Liver (tissue), 9 donors: ENCODE measurements around the gene ANXA11. TPM values are rescaled to one million over a fixed set of nuclear protein-coding genes. Genes with fewer than 3 reads are reported as not detected.

Experiments
- DNase-seq: peaks from one replicate; pipeline ENCODE4 v3.0.0-alpha.2; 2017; ENCODE audit warnings: low spot score
- H3K27ac ChIP-seq, 2 donors: one replicate each; pipeline ENCODE4 v1.7.0; 2013; ENCODE audit warnings: inconsistent platforms in 2 of 2, low read length in 2 of 2, control low read depth in 1 of 2, low read depth in 1 of 2, mild to moderate bottlenecking in 1 of 2
- H3K27me3 ChIP-seq, 4 donors: one replicate each; pipeline versions ENCODE4 v1.6.1 to v1.7.0; 2013; ENCODE audit warnings: low read length in 3 of 4, inconsistent platforms in 1 of 4, mild to moderate bottlenecking in 1 of 4, moderate library complexity in 1 of 4; ENCODE audit not compliant: control insufficient read depth in 4 of 4, insufficient read depth in 4 of 4
- H3K36me3 ChIP-seq, 4 donors: one replicate each; pipeline versions ENCODE4 v1.6.1 to v1.7.0; 2013; ENCODE audit warnings: low read length in 3 of 4, mild to moderate bottlenecking in 3 of 4, low read depth in 1 of 4, moderate library complexity in 1 of 4; ENCODE audit not compliant: control insufficient read depth in 4 of 4, insufficient read depth in 3 of 4
- H3K4me1 ChIP-seq, 4 donors: one replicate each; pipeline versions ENCODE4 v1.6.1 to v1.7.0; 2013; ENCODE audit warnings: low read length in 3 of 4, mild to moderate bottlenecking in 3 of 4, moderate library complexity in 1 of 4; ENCODE audit not compliant: control insufficient read depth in 4 of 4, insufficient read depth in 4 of 4
- H3K4me3 ChIP-seq, 3 donors: one replicate each; pipeline versions ENCODE4 v1.6.1 to v1.7.0; 2013; ENCODE audit warnings: low read length in 3 of 3, control low read depth in 1 of 3, low read depth in 1 of 3, mild to moderate bottlenecking in 1 of 3
- H3K9ac ChIP-seq, 2 donors: one replicate each; pipeline ENCODE4 v1.7.0; 2013; ENCODE audit warnings: low read length in 2 of 2, mild to moderate bottlenecking in 2 of 2, moderate library complexity in 2 of 2, control low read depth in 1 of 2, low read depth in 1 of 2
- H3K9me3 ChIP-seq, 4 donors: one replicate each; pipeline versions ENCODE4 v1.6.1 to v1.7.0; 2013; ENCODE audit warnings: low read length in 3 of 4; ENCODE audit not compliant: control insufficient read depth in 4 of 4
- CTCF ChIP-seq: fragments of 150-350 bp; IDR thresholded peaks from 2 replicates; pipeline ENCODE4 v1.5.1; 2017; ENCODE audit warnings: improper control_type of control experiment, low read depth, low read length; ENCODE audit not compliant: missing input control
- EGR1 ChIP-seq, 2 donors: IDR thresholded peaks; 2 replicates each; pipeline ENCODE4 v1.6.1; 2016 to 2018; ENCODE audit warnings: antibody characterized with exemption in 2 of 2, low read depth in 2 of 2
- FOXA1 ChIP-seq: IDR thresholded peaks from 2 replicates; pipeline ENCODE4 v1.6.1; 2016; ENCODE audit warnings: antibody characterized with exemption
- FOXA2 ChIP-seq: IDR thresholded peaks from 2 replicates; pipeline ENCODE4 v1.6.1; 2016; ENCODE audit warnings: antibody characterized with exemption
- GABPA ChIP-seq, 2 donors: IDR thresholded peaks in 1 of 2; conservative IDR thresholded peaks in 1 of 2; 2 replicates each; pipeline ENCODE4 v1.6.1; 2016; ENCODE audit warnings: antibody characterized with exemption in 2 of 2, mild to moderate bottlenecking in 1 of 2, moderate library complexity in 1 of 2
- HNF4A ChIP-seq, 2 donors: conservative IDR thresholded peaks; 2 replicates each; pipeline ENCODE4 v1.6.1; 2016; ENCODE audit warnings: antibody characterized with exemption in 2 of 2, mild to moderate bottlenecking in 2 of 2
- HNF4G ChIP-seq: IDR thresholded peaks from 2 replicates; pipeline ENCODE4 v1.6.1; 2016; ENCODE audit warnings: antibody characterized with exemption
- JUND ChIP-seq, 2 donors: IDR thresholded peaks; 2 replicates each; pipeline ENCODE4 v1.6.1; 2016; ENCODE audit warnings: antibody characterized with exemption in 2 of 2
- RAD21 ChIP-seq, 2 donors: IDR thresholded peaks; 2 replicates each; pipeline ENCODE4 v1.6.1; 2016; ENCODE audit warnings: antibody characterized with exemption in 2 of 2, mild to moderate bottlenecking in 2 of 2
- REST ChIP-seq: IDR thresholded peaks from 2 replicates; pipeline ENCODE4 v1.6.1; 2016; ENCODE audit warnings: antibody characterized with exemption, mild to moderate bottlenecking
- RXRA ChIP-seq, 2 donors: IDR thresholded peaks; 2 replicates each; pipeline ENCODE4 v1.6.1; 2017 to 2018; ENCODE audit warnings: antibody characterized with exemption in 2 of 2, mild to moderate bottlenecking in 1 of 2
- SP1 ChIP-seq: IDR thresholded peaks from 2 replicates; pipeline ENCODE4 v1.6.1; 2018; ENCODE audit warnings: antibody characterized with exemption, mild to moderate bottlenecking
- TAF1 ChIP-seq: conservative IDR thresholded peaks from 2 replicates; pipeline ENCODE4 v1.6.1; 2016; ENCODE audit warnings: antibody characterized with exemption, mild to moderate bottlenecking
- YY1 ChIP-seq: IDR thresholded peaks from 2 replicates; pipeline ENCODE4 v1.6.1; 2016; ENCODE audit warnings: antibody characterized with exemption, mild to moderate bottlenecking
- ZBTB33 ChIP-seq: IDR thresholded peaks from 2 replicates; pipeline ENCODE4 v1.6.1; 2016; ENCODE audit warnings: antibody characterized with exemption
- WGBS: extraction: QIAGEN DNeasy Blood & Tissue Kit; methylation state at CpG from one replicate; pipeline ENCODE4 v1.1.7; 2013; 5-methylcytosine and 5-hydroxymethylcytosine counted together
- polyA plus RNA-seq, 2 donors: library from polyadenylated mRNA; stranded (reverse) in 1 of 2; unstranded in 1 of 2; fragments of 200-250 nt in 1 of 2; fragments of >200 nt in 1 of 2; fragmentation: Nextera tagmentation in 1 of 2; extraction: Ambion mirVana in 1 of 2; gene quantifications; one replicate each; pipeline versions ENCODE4 v1.2.1 to v1.2.3, GENCODE V29; 2013 to 2015
- total RNA-seq, 2 donors: library from RNA; depleted of rRNA; stranded (reverse); fragments of >200 nt; gene quantifications; one replicate each; pipeline ENCODE4 v1.2.3, GENCODE V29; 2014
- TF ChIP-seq, protein P1 (sequence below): IDR thresholded peaks from 2 replicates; pipeline ENCODE4 v1.6.1; 2016; ENCODE audit warnings: antibody characterized with exemption
- TF ChIP-seq, protein P2 (sequence below): IDR thresholded peaks from 2 replicates; pipeline ENCODE4 v1.6.1; 2016; ENCODE audit warnings: antibody characterized with exemption
- donor health status: healthy.
- donor health status: healthy.
- donor health status: healthy.
- donor health status: healthy.
- donor health status: healthy.

Gene ANXA11
- total and polyA plus RNA-seq, 4 donors: 14.0 to 40.4 (median 24.8) TPM

DNA sequence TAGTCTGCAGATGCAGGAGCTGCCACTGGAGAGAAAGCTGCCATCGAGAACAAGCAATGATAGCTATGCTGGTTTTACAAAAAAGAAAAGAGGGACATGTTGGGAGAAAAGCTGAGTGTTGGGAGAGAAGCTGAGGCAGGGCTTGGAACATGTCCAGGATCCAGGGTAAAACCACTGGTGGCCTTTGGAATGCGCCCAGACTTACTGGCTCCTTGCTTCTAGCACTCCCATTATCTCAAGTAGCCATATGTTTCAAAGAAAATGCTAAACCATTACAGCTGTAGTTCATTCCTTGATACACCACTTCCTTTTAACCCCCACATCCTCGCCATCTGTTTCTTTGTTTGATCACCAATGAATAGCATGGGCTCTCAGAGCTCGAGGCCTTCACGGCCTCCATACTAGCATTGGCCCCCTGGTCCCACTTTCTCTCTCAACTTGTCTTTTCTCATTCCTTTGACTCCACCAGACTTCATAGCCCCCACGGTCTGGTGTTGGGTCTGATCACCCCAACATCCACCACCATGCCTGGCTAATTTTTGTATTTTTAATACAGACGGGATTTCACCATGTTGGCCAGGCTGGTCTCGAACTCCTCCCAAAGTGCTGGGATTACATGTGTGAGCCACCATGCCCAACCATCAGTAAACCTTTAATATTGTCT is 96.6 kb downstream of the ANXA11 start:
- H3K27me3 ChIP-seq: no peaks in the 10 kb centered on the region
- no peaks in the 10 kb centered on the region for H3K4me1 ChIP-seq
- no peak overlapping the region for H3K4me3 ChIP-seq
- no peak overlapping the region for H3K9ac ChIP-seq
- no peaks in the 10 kb centered on the region for H3K36me3 ChIP-seq
- no peaks in the 10 kb centered on the region for H3K9me3 ChIP-seq
- no peak for DNase-seq
- no peak for TF ChIP-seq HNF4G
- TF ChIP-seq TAF1: no peak
- TF ChIP-seq, protein P1, sequence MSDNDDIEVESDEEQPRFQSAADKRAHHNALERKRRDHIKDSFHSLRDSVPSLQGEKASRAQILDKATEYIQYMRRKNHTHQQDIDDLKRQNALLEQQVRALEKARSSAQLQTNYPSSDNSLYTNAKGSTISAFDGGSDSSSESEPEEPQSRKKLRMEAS: no peak
- no peak for TF ChIP-seq RAD21 (IDR thresholded peaks at IDR 0.05)
- no peak for TF ChIP-seq REST
- no peak for TF ChIP-seq CTCF
- TF ChIP-seq FOXA1: no peak
- no peak for TF ChIP-seq FOXA2
- no peak for TF ChIP-seq HNF4A (conservative IDR thresholded peaks at IDR 0.05)
- no peak for TF ChIP-seq RXRA (IDR thresholded peaks at IDR 0.05)
- 88% methylated on average over 8 of the region's 8 CpGs for WGBS
- no peak overlapping the region for H3K27ac ChIP-seq

DNA sequence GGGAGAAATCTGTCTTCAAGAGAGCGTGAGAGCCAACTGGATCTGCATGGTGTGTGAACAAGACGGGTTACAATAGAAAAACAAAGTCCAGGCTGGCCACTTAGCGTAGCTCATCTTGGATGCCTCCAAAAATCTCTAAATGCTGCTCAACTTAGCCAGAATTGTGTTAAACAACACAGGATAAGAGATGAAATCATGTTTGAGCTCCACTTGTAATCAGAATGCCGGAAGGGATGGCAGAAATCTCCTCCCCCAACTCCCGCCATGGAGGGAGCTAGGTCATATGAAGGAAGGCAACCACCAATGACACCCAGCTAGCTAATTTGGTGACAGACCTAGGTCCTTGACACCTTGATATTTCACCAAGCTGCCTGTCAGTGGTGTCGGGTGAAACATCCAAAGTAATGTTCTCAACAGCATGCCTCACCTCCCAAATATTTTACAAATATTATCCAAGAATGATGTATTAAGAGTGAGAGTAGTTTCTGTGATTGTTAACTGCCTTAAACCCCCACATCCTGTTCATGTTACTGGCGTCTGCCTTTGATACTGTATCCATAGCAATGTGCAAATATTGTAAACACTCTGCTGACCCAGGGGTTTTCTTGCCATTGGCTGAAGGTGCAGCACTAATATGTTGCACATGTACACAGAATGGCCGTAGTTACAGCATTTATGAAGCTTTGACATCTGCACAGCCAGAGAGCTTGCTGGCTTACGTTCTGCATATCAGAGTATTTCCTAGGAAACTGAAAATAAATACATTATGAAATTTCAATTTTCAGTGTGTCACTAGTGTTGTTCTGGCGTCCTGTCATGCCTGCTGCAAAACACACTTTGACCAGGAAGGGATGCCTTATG is 101.0 kb downstream of the ANXA11 start:
- no peaks in the 10 kb centered on the region for H3K27me3 ChIP-seq
- no peak for DNase-seq
- H3K27ac ChIP-seq: peak overlapping the region; percentile 37 to 51
- H3K36me3 ChIP-seq: no peaks in the 10 kb centered on the region
- H3K4me1 ChIP-seq: no peaks in the 10 kb centered on the region
- H3K9me3 ChIP-seq: no peaks in the 10 kb centered on the region
- no peak overlapping the region for H3K9ac ChIP-seq
- no peak overlapping the region for H3K4me3 ChIP-seq
- WGBS: 65% methylated on average over 10 of the region's 10 CpGs
- TF ChIP-seq RXRA (IDR thresholded peaks at IDR 0.05): no peak
- no peak for TF ChIP-seq TAF1
- no peak for TF ChIP-seq JUND (IDR thresholded peaks at IDR 0.05)
- no peak for TF ChIP-seq GABPA (IDR thresholded peaks at IDR 0.05 in 1 of 2, conservative IDR thresholded peaks at IDR 0.05 in 1 of 2)
- TF ChIP-seq HNF4G: no peak
- no peak for TF ChIP-seq CTCF
- TF ChIP-seq, protein P2, sequence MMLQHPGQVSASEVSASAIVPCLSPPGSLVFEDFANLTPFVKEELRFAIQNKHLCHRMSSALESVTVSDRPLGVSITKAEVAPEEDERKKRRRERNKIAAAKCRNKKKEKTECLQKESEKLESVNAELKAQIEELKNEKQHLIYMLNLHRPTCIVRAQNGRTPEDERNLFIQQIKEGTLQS: no peak
- no peak for TF ChIP-seq EGR1 (IDR thresholded peaks at IDR 0.05; ENCODE audit: low read depth in 2 of 2)
- TF ChIP-seq ZBTB33: no peak
- TF ChIP-seq, protein P1: no peak
- TF ChIP-seq YY1: no peak
- no peak for TF ChIP-seq SP1
- TF ChIP-seq RAD21 (IDR thresholded peaks at IDR 0.05): no peak
- no peak for TF ChIP-seq HNF4A (conservative IDR thresholded peaks at IDR 0.05)
- TF ChIP-seq FOXA2: no peak
- TF ChIP-seq FOXA1: no peak
